Panc1 (cell line): Measurements from ENCODE around the gene EEF1AKMT2. TPM values are rescaled to one million over a fixed set of nuclear protein-coding genes. Genes with fewer than 3 reads are reported as not detected.
A peak's percentile ranks its signal among the peaks of the same experiment; 100 is the strongest.

Experiments used
- ATAC-seq: fragments of 200-7000 bp; cut with Tn5 transposase; 2 replicates; pipeline ENCODE4 v1.9.1; 2020; ENCODE audit warnings: mild to moderate bottlenecking, moderate library complexity
- BruUV-seq: library from RNA; stranded (reverse); fragments of 400-500 nt; replicated peaks from 2 replicates; lab custom pipeline; 2021; lab: Mats Ljungman, UMichigan
- CTCF ChIA-PET: fragments of 300-600 bp; sonication (Branson Sonifier 250); formaldehyde crosslinking; loops from one replicate; lab custom pipeline; 2022; ENCODE audit warnings: antibody characterized with exemption; lab: Charles Lee
- POLR2A ChIA-PET: fragments of 300-600 bp; sonication (Branson Sonifier 250); formaldehyde crosslinking; loops from one replicate; lab custom pipeline; 2022; ENCODE audit warnings: antibody characterized with exemption; lab: Charles Lee
- DNase-seq: peaks from one replicate; pipeline ENCODE4 v3.0.0-alpha.2; 2010; ENCODE audit warnings: low read depth, low spot score
- H3K27ac ChIP-seq: 2 replicates; pipeline ENCODE4 v1.5.1; 2011; ENCODE audit warnings: mild to moderate bottlenecking, low read length, inconsistent platforms
- H3K27me3 ChIP-seq: fragments of 200-500 bp; sonication (Bioruptor generic); 2 replicates; pipeline ENCODE4 v1.6.0; 2014; ENCODE audit warnings: low read length, inconsistent platforms; ENCODE audit not compliant: control insufficient read depth, insufficient read depth
- H3K36me3 ChIP-seq: fragments of 200-500 bp; sonication (Bioruptor generic); 2 replicates; pipeline ENCODE4 v1.5.1; 2014; ENCODE audit warnings: inconsistent platforms, mild to moderate bottlenecking, low read length, moderate library complexity; ENCODE audit not compliant: control insufficient read depth, insufficient read depth
- H3K4me1 ChIP-seq: 2 replicates; pipeline ENCODE4 v1.5.1; 2011; ENCODE audit warnings: inconsistent platforms, mild to moderate bottlenecking, low read length, moderate library complexity; ENCODE audit not compliant: control insufficient read depth, insufficient read depth
- H3K4me3 ChIP-seq, 2 experiments: 2 replicates each; pipeline ENCODE4 v1.5.1; 2011 to 2012; ENCODE audit warnings: low read depth in 2 of 2, low read length in 2 of 2, mild to moderate bottlenecking in 2 of 2, inconsistent platforms in 1 of 2, moderate library complexity in 1 of 2
- H3K9me3 ChIP-seq: fragments of 200-500 bp; sonication (Bioruptor generic); 2 replicates; pipeline ENCODE4 v1.5.1; 2014; ENCODE audit warnings: low read depth, mild to moderate bottlenecking, inconsistent platforms, low read length, moderate library complexity; ENCODE audit not compliant: control insufficient read depth, insufficient read depth
- POLR2AphosphoS5 ChIP-seq: IDR thresholded peaks from 2 replicates; pipeline ENCODE4 v1.6.1; 2012; ENCODE audit warnings: mild to moderate bottlenecking, low read depth, low read length, moderate library complexity
- SIN3A ChIP-seq: IDR thresholded peaks from 2 replicates; pipeline ENCODE4 v1.6.1; 2012; ENCODE audit warnings: low read depth, mild to moderate bottlenecking, low read length, moderate library complexity, borderline replicate concordance; ENCODE audit not compliant: insufficient read depth
- TCF7L2 ChIP-seq: IDR thresholded peaks from 2 replicates; pipeline ENCODE4 v1.6.1; 2011; ENCODE audit warnings: mild to moderate bottlenecking, low read depth, low read length, inconsistent platforms
- in situ Hi-C: cut with HindIII; loops from 2 replicates; pipeline ENCODE4 v1.10.0; 2016; ENCODE audit warnings: low sequenced_read_pairs, low pct_unique_long_range_greater_than_20kb
- intact Hi-C: fragments of 100-400 bp; cut with micrococcal nuclease; formaldehyde crosslinking; loops from one replicate; pipeline ENCODE4 v1.10.0; 2022; ENCODE audit not compliant: unreplicated experiment
- total RNA-seq: library from RNA; stranded (reverse); gene quantifications from one replicate; pipeline ENCODE4 v1.2.1, GENCODE V29; 2021; ENCODE audit not compliant: unreplicated experiment
- TF ChIP-seq, protein P1 (sequence below): fragments of 450-650 bp; IDR thresholded peaks from 2 replicates; pipeline ENCODE4 v1.5.1; 2017; ENCODE audit warnings: mild to moderate bottlenecking
- TF ChIP-seq, protein P2 (sequence below), 2 experiments: IDR thresholded peaks; 2 replicates each; pipeline ENCODE4 v1.6.1; 2011 to 2012; ENCODE audit warnings: low read depth in 2 of 2, control low read depth in 1 of 2, low read length in 1 of 2, mild to moderate bottlenecking in 1 of 2, moderate library complexity in 1 of 2; ENCODE audit not compliant: insufficient read depth in 1 of 2

Gene EEF1AKMT2
- total RNA-seq, 1 experiment from 2014 or later: 39.2 TPM

DNA sequence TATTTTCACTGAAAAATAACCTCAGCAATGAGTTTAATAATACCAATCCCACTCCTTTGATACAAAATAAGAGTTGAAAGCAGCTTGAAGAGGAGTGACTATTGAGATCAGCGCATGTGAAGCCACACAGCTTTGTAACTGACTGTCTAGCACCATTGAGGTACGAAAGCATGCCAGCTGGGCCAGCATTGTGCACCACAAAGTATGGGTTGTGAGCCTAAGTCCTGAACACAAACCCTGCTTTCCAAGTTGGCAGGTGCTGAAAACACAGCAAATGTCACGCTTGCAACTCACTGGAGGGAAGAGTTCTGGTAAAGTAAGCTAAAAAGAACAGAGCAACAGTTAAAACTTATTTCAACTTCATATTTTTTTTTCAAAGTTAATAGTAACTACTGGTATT is 43.5 kb downstream of the EEF1AKMT2 start:
- Histone ChIP-seq H3K36me3 (peaks cover 15% of the 10 kb centered on the region; the same call in 1 of the 2 replicates), H3K4me3 (no peak overlapping the region), H3K4me1 (peaks cover 14% of the 10 kb centered on the region), H3K27ac (no peak overlapping the region), H3K9me3 (no peaks in the 10 kb centered on the region), H3K27me3 (no peaks in the 10 kb centered on the region)
- ChIA-PET POLR2A (interaction anchor here (1.3 kb wide), 1 partner anchor 12 kb away, joined by 3 read pairs; no protein-coding TSS in a partner anchor), CTCF (no interaction called here)
- in situ Hi-C loops: no loop called here
- no peak for ATAC-seq
- TF ChIP-seq TCF7L2 (no peak), SIN3A (no peak), POLR2AphosphoS5 (no peak)
- TF ChIP-seq, protein P1, sequence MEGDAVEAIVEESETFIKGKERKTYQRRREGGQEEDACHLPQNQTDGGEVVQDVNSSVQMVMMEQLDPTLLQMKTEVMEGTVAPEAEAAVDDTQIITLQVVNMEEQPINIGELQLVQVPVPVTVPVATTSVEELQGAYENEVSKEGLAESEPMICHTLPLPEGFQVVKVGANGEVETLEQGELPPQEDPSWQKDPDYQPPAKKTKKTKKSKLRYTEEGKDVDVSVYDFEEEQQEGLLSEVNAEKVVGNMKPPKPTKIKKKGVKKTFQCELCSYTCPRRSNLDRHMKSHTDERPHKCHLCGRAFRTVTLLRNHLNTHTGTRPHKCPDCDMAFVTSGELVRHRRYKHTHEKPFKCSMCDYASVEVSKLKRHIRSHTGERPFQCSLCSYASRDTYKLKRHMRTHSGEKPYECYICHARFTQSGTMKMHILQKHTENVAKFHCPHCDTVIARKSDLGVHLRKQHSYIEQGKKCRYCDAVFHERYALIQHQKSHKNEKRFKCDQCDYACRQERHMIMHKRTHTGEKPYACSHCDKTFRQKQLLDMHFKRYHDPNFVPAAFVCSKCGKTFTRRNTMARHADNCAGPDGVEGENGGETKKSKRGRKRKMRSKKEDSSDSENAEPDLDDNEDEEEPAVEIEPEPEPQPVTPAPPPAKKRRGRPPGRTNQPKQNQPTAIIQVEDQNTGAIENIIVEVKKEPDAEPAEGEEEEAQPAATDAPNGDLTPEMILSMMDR: no peak
- TF ChIP-seq, protein P2, sequence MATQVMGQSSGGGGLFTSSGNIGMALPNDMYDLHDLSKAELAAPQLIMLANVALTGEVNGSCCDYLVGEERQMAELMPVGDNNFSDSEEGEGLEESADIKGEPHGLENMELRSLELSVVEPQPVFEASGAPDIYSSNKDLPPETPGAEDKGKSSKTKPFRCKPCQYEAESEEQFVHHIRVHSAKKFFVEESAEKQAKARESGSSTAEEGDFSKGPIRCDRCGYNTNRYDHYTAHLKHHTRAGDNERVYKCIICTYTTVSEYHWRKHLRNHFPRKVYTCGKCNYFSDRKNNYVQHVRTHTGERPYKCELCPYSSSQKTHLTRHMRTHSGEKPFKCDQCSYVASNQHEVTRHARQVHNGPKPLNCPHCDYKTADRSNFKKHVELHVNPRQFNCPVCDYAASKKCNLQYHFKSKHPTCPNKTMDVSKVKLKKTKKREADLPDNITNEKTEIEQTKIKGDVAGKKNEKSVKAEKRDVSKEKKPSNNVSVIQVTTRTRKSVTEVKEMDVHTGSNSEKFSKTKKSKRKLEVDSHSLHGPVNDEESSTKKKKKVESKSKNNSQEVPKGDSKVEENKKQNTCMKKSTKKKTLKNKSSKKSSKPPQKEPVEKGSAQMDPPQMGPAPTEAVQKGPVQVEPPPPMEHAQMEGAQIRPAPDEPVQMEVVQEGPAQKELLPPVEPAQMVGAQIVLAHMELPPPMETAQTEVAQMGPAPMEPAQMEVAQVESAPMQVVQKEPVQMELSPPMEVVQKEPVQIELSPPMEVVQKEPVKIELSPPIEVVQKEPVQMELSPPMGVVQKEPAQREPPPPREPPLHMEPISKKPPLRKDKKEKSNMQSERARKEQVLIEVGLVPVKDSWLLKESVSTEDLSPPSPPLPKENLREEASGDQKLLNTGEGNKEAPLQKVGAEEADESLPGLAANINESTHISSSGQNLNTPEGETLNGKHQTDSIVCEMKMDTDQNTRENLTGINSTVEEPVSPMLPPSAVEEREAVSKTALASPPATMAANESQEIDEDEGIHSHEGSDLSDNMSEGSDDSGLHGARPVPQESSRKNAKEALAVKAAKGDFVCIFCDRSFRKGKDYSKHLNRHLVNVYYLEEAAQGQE (IDR thresholded peaks at IDR 0.05; ENCODE audit: insufficient read depth in 1 of 2, low read depth in 2 of 2, low read length in 1 of 2): peak in 1 of 2 experiments; percentile 57; a peak in 1 of 4 replicates
- BruUV-seq: no TSS peak
- DNase-seq: no peak
- intact Hi-C loops: no loop called here

DNA sequence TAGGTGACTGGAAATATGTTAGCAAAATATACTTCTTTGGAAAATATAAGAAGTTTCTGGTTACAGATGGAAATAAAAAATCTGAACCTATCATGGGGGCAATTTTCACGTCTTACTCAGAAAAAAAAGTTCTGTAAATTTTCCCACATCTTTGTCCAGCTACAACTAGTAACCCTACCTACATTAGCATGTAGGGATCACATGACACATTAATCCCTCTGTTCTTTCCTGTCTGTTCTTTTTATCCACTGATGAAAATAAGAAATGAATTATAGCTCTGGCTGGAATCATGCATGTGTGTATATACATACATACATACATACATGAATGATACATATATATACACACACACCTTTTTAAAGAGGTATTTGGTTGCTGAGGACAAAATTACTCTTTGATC is 43.9 kb downstream of the EEF1AKMT2 start:
- ATAC-seq: no peak
- BruUV-seq: no TSS peak
- in situ Hi-C loops: no loop called here

More for the DNA sequence above, 43.9 kb downstream of the EEF1AKMT2 start:
- Histone ChIP-seq H3K4me3 (no peak overlapping the region), H3K27ac (no peak overlapping the region), H3K36me3 (peaks cover 15% of the 10 kb centered on the region; the same call in 1 of the 2 replicates), H3K27me3 (no peaks in the 10 kb centered on the region), H3K4me1 (peaks cover 14% of the 10 kb centered on the region), H3K9me3 (no peaks in the 10 kb centered on the region)
- intact Hi-C loops: no loop called here
- CTCF ChIA-PET: no interaction called here
- TF ChIP-seq, protein P1: no peak
- TF ChIP-seq SIN3A (no peak), TCF7L2 (no peak), POLR2AphosphoS5 (no peak)
- TF ChIP-seq, protein P2 (IDR thresholded peaks at IDR 0.05; ENCODE audit: insufficient read depth in 1 of 2, low read depth in 2 of 2, low read length in 1 of 2): no peak
- POLR2A ChIA-PET: interaction anchor here (0.6 kb wide), 1 partner anchor 300 kb away, joined by 14 read pairs; no protein-coding TSS in a partner anchor
- DNase-seq: no peak
